A549 (cell line): Measurements from ENCODE around the gene UBE2O.

Experiments
- CTCF ChIP-seq: fragments of >200 bp; sonication (Bioruptor Twin); formaldehyde crosslinking; IDR thresholded peaks from 3 replicates; pipeline ENCODE4 v1.5.1; 2016
- ELK1 ChIP-seq: fragments of 150-350 bp; IDR thresholded peaks from 2 replicates; pipeline ENCODE4 v1.6.1; 2014; ENCODE audit warnings: low read depth, mild to moderate bottlenecking, low read length
- EP300 ChIP-seq, 2 experiments: fragments of >200 bp; sonication (Bioruptor Twin); formaldehyde crosslinking; IDR thresholded peaks; 2 replicates in 1 of 2; 3 replicates in 1 of 2; pipeline ENCODE4 v1.6.1; 2016 to 2017
- FOSB ChIP-seq: fragments of 250-450 bp; sonication (Bioruptor Pico); IDR thresholded peaks from 2 replicates; pipeline ENCODE4 v1.5.0; 2020; ENCODE audit warnings: mild to moderate bottlenecking, moderate library complexity
- HOXA7 ChIP-seq: fragments of 250-450 bp; sonication (Bioruptor Pico); IDR thresholded peaks from 2 replicates; pipeline ENCODE4 v1.5.0; 2020; ENCODE audit warnings: mild to moderate bottlenecking, moderate library complexity
- MAX ChIP-seq: IDR thresholded peaks from 2 replicates; pipeline ENCODE4 v1.6.1; 2012
- MAZ ChIP-seq: fragments of 150-350 bp; IDR thresholded peaks from 2 replicates; pipeline ENCODE4 v1.6.1; 2014; ENCODE audit warnings: antibody characterized with exemption, low read depth, low read length, borderline replicate concordance
- MYC ChIP-seq: IDR thresholded peaks from 2 replicates; pipeline ENCODE4 v1.6.1; 2012; ENCODE audit warnings: mild to moderate bottlenecking, inconsistent platforms, low read length, improper control_type of control experiment, borderline replicate concordance
- NR3C1 ChIP-seq: fragments of >200 bp; sonication (Bioruptor Twin); formaldehyde crosslinking; IDR thresholded peaks from 3 replicates; pipeline ENCODE4 v1.6.1; 2017
- POLR2AphosphoS2 ChIP-seq: conservative IDR thresholded peaks from 2 replicates; pipeline ENCODE4 v1.6.1; 2012; ENCODE audit warnings: low read length, improper control_type of control experiment, inconsistent platforms
- RFX5 ChIP-seq: fragments of 450-650 bp; IDR thresholded peaks from 2 replicates; pipeline ENCODE4 v1.7.1; 2014; ENCODE audit warnings: antibody characterized with exemption, mild to moderate bottlenecking, moderate library complexity
- USF2 ChIP-seq: fragments of 450-650 bp; IDR thresholded peaks from 2 replicates; pipeline ENCODE4 v1.6.1; 2014; ENCODE audit warnings: antibody characterized with exemption

GRCh38 chr17:76369379-76369778, 83.6 kb downstream of the UBE2O start:
- TF ChIP-seq CTCF (no peak), ELK1 (no peak), HOXA7 (CRISPR knock-in tag) (no peak), MYC (no peak), NR3C1 (no peak), EP300 (IDR thresholded peaks at IDR 0.05) (no peak), FOSB (no peak), MAZ (no peak), USF2 (no peak), RFX5 (no peak), POLR2AphosphoS2 (no peak), MAX (no peak)
